Subcutaneous adipose tissue (tissue), 4 donors: ENCODE results near the gene PHTF2. TPM values are rescaled to one million over a fixed set of nuclear protein-coding genes. Genes with fewer than 3 reads are reported as not detected.

Experiments used
- total RNA-seq, 4 donors: library from RNA; depleted of rRNA; stranded (reverse); fragments of >200 nt; gene quantifications; one replicate each; pipeline ENCODE4 v1.1.0, GENCODE V29; 2016
- TF ChIP-seq, protein P1 (sequence below): fragments of 450-650 bp; IDR thresholded peaks from one replicate; pipeline ENCODE4 v1.5.1; 2016; ENCODE audit warnings: low read depth, mild to moderate bottlenecking, control low read depth, antibody characterized with exemption, moderate library complexity

Gene PHTF2
- total RNA-seq, 4 donors from 2014 or later, result 21.0 to 40.1 (median 23.2) TPM

DNA sequence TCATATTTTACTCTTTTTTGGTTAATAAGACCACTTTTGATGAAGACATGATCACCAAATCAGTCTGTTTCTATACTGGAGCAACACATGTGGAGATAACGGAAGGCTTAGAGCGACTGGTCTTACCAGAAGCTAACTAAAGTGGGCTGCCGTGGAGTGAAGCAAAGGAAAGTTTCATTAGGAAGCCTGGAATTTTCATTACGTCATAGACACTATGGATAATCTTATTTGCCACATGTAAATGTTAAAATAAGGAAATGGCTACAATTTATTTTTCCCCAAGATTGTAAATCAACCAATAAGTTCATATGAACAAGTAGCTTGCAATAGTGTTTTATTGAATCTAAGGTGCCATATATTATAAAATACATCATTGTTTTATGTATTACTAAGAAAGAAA, 185.4 kb downstream of the PHTF2 start:
- TF ChIP-seq, protein P1, sequence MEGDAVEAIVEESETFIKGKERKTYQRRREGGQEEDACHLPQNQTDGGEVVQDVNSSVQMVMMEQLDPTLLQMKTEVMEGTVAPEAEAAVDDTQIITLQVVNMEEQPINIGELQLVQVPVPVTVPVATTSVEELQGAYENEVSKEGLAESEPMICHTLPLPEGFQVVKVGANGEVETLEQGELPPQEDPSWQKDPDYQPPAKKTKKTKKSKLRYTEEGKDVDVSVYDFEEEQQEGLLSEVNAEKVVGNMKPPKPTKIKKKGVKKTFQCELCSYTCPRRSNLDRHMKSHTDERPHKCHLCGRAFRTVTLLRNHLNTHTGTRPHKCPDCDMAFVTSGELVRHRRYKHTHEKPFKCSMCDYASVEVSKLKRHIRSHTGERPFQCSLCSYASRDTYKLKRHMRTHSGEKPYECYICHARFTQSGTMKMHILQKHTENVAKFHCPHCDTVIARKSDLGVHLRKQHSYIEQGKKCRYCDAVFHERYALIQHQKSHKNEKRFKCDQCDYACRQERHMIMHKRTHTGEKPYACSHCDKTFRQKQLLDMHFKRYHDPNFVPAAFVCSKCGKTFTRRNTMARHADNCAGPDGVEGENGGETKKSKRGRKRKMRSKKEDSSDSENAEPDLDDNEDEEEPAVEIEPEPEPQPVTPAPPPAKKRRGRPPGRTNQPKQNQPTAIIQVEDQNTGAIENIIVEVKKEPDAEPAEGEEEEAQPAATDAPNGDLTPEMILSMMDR, result no peak

- TF ChIP-seq, protein P1, result no peak
These were observed 186.8 kb downstream of the PHTF2 start for GRCh38 chr7:77985232-77985973.

- TF ChIP-seq, protein P1, result no peak
These were observed 187.4 kb downstream of the PHTF2 start for GRCh38 chr7:77985974-77986339.

DNA sequence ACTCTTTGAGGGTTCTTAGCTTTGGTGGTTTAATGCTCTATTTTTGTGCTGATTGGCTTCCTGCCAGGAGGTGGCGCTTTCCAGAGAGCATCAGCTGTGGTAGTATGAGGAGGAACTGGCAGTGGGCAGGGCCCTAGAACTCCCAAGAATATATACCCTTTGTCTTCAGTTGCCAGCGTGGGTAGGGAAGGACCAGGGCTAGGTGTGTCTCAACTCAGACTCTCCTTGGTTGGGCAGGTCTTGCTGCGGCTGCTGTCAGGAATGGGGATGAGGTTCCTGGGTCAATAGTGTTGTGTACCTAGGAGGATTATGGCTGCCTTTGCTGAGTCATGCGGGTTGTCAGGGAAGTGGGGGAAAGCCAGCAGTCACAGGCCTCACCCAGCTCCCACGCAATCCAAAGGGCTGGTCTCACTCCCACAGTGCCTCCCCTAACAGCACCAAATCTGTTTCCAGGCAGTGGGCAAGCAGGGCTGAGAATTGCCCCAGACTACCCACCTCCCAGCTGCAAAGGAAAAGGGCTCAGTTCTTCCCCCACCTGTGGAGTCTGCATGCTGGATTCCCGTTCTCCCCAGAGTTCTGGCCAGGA, 191.5 kb downstream of the PHTF2 start:
- TF ChIP-seq, protein P1, result no peak

DNA sequence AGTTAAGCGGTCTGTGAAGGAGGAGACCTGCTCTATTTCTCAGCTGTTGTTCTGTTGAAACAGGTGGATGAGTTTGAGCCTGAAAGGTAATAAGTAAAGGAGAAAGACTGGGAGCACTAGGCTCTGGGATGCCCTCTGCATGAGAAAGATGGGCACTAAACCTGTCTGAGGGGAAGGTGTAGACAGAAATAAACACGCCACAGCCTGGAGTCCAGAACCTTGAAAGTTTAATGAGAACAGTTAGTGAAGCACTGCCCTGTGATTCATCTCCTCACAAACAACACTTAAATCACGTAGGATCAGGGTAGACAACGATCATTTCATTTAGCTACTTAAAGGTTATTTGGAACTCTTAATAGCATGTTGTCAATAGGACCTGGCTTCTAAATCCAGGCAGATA, 193.1 kb downstream of the PHTF2 start:
- TF ChIP-seq, protein P1, result no peak

DNA sequence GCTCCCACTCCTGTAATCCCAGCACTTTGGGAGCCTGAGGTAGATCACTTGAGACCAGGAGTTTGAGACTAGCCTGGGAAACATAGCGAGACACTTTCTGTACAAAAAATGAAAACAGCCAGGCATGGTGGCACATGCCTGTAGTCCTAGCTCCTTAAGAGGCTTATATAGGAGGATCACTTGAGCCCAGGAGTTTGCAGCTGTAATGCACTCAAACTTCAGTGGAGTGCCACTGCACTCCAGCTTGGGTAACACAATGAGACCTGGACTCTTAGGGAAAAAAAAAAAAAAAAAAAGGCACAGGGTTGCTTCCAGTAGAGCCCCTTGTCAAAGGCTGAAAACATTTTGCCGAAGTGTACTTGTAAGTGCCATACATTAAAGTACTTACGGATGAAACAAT, 195.3 kb downstream of the PHTF2 start:
- TF ChIP-seq, protein P1, result no peak

- TF ChIP-seq, protein P1, result no peak
These were observed 197.1 kb downstream of the PHTF2 start for GRCh38 chr7:77995717-77996116.
